Embryonic facial prominence (tissue), 1 donor: ENCODE data around the gene KCNQ1OT1.

Source experiments
- DNase-seq: peaks from one replicate; pipeline ENCODE4 v3.0.0-alpha.2; 2016; ENCODE audit errors: extremely low spot score

KCNQ1OT1 gene

DNA sequence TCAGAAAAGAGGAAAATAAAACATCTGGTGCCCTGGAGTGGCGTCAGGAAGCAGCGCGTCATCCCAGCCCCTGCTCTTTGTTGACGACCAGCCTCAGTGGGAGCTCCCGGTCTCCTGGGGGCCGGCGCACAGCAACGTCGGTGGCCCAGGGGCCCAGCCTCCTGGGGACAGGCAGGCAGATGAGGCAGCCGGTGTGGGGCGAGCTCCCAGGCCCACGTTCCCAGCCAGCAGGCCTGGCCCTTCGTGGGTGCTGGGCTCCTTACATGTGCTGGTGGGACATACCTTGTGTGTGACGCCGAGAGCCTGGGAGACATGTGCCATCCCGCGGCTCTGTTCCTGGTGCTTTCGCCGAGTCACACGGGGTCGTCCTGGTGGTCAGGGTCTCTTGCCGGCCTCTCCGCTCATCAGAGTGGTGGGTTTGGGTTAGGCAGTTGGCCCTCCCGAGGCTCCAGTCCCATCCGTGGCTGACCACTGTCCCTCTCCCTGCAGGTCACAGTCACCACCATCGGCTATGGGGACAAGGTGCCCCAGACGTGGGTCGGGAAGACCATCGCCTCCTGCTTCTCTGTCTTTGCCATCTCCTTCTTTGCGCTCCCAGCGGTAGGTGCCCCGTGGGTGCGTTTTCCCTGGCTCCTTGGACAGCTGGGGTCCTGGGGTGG lies 116.7 kb downstream of the KCNQ1OT1 start:
- no peak for DNase-seq

DNA sequence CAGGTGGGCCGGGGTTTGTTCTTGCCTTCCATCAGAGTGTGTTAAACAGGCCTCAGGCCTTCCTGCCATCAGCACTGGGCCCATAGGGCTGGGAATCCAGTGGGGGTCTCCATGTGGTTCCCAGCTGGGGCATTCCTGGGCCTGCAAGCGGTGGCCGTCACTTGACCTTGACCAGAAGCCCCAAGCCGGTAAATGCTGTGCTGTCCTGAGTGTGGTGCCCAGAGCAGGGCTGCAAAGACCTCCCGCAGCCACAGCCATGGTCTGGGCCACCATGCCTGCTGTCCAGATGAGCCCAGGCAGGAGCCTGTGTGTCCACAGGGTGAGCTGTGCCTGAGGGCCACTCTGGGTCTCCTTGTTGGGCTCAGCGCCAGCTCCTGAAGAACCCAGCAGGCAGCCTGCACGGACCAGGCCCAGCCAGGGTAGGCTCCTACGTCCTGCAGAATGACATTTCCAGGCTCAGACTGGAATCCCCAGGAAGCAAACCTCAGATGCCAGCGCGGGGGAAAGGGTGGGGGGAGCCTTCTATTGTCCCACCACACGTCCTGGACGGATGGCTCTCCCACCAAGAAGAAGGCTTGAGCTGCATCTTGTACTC lies 117.3 kb downstream of the KCNQ1OT1 start:
- DNase-seq = no peak

DNA sequence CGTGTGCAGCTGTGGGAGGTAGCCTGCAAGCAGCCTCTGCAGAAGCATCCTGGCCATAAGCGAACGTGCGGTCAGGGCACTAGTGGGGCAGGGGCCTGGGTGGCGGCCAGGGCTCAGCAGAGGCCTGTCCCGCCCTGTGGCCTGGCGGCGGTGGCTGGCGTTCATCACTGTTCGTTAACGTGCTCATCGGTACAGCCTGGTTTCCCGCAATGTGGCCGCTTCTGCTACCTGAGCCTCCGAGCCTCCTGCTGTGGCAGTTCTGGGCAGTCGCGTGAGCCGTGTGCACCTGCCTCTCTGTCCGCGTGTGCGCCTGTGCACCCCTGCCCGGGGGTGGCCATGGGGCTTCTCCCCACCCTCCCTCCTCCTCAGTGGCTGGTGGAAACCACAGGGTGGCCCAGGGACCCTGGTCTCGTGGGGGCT lies 117.9 kb downstream of the KCNQ1OT1 start:
- DNase-seq = no peak

DNA sequence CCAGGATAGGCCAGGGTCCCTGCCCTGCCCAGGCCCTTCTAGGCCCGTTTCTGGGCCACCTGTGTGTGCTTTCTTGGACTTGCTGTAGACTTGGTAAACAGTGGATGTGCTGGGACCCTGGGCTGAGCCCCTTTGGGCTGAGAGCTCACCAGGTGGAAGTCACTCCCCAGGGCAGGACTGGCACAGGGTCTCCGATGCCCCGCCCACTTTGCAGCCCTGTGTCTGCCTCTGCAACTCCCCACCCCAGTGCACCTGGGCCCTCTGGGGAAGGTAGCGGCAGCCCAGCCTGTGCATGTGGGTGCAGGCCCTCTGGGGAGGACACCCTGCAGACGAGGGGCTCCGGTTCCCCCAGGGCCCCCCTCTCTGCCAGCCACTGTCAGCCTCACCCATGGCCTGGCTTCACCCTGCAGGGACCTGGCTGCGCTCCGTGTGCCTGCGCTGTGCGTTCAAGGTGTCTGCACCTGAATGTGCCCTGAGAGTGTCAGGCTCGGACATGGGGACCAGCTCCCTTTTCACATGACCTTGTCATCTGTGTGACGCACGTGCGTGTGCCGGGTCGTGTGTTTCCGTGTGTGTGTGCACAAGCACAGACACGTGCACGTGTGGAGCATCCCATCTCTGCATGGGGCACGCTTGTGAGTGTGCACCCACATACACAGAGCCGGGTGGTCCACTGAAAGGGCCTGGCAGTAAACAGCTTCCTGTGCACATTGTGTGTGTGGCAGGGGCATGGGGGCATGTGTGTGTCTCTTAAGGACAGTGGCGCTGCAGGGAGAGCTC lies 118.5 kb downstream of the KCNQ1OT1 start:
- DNase-seq = no peak

DNA sequence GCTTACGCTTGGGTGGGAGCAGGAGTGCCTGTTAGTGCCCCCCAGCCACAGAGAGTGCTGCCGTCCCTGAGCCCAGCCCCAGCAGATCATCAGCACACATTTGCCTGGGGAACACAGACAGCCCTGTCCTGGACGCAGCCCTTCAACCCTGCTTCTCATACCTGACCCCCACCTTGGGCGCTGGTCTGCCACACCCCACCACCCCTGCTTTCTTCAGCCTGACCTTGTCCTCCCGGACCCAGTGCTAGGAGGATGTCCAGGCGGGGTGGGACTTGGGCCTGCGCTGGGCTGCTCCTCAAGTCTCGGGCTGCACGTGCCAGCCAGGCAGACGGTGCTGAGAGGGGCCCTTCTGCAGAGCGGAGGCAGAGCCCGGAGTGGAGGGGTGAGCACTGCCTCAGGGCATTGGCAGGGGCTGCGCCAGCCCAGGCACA lies 119.2 kb downstream of the KCNQ1OT1 start:
- DNase-seq = no peak

DNA sequence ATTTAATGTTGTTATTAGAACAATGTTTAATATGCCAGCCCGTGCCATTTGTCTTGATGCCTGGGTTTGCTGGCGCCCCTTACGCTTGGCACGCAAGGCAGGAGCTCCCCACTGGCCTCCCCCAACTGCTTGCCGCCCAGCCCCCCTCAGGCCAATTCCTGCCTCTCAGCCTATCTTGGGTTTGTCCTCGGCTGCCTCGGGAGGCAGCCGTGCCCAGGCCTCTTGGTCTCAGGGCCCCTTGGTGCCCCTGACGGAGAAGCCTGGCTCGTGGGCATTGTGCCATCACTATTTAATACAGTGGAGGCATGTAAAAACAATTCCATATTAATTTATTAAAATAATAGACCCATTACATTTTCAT lies 119.8 kb downstream of the KCNQ1OT1 start:
- no peak for DNase-seq

DNA sequence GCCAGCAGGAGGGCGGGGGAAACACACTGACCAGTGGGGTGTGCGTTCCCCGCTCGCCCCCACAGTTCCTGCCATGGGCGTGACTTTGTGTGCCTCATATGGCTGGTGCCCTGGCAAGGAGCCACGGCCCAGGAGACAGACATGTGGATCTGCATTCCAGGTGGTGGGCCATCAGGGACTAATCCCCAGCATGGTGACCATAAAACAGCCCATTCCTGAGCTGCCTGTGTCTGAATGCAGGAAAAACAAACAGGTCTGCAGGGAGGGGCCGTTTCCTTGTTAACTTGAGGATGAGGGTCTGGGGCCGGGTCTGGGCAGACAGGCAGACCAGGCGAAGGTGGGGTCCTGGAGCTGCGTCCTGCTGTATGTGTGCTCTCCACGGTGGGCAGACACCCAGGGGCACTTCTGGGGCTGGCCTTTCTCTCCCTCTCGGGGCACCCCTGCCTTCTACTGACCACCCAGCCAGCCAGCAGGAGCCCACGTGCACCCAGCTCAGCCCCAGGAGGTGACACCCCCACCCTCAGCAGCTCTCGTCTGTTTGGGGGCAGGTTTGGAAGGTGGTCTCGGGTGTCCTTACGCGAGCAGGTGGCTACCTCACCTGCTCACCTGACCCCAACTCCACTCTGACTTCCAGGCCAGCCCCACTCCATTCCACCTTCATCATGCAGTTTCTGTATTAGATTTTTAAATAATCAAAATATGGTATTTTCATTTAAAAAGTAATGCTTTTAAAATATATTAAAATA lies 120.3 kb downstream of the KCNQ1OT1 start:
- no peak for DNase-seq

DNA sequence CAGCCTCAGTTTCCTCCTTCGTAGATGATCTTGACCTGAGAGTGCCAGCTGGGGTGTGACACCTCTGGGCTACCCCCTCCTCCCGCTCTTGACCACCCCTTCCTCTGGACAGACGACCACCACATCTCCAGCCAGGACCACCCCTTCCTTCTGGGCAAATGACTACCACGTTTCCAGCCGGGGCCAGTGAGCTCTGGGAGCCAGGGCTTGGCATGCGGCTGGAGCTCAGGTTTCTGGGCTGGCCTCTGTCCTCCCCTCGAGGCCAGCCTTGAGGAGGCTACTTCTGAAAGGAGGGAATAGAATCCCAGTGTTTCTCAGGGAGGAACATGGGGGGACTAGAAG lies 120.9 kb downstream of the KCNQ1OT1 start:
- DNase-seq = no peak

DNA sequence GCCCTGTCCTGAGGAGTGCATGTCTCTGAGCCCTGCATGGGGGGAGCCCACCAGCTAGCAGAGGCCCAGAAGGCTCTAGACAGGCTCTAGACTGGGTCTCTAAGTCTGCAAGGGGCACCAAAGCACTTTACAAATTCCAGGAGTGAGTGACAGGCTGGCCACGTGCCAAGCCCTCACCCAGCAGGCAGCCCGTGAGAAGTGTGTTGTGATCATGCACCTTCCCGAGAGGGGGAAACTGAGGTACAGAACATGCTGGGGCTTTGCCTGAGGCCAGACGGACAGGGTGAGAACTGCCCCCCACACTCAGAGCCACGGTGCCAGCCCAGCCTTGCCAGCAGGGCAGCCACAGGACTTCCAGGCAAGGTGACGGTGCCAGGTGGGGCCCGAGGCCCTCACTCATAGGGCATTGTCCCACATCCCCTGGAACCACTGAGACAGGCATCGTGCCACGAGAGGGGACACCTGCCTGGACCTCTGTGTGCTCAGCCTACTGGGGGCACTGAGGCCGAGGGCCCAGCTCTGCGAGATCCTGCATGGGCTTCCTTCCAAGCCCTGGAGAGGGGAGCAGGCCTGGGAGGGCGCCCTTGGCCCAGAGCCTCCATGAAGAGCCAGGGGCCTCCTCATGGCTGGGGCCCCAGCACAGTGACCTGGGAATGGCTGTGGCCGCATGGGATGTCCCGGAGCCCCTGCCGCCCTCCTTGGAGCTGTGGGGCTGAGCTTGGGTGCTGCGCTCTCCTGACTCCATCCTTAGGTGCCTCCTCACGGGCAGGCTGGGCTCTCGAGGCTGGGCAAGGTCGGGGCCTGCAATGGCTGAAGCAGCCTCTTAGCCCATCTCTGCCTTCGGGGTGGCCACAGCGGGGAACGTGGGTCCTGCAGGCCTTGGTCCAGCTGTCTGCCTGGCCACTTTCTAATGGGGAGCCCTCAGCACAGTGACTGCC lies 121.5 kb downstream of the KCNQ1OT1 start:
- no peak for DNase-seq

DNA sequence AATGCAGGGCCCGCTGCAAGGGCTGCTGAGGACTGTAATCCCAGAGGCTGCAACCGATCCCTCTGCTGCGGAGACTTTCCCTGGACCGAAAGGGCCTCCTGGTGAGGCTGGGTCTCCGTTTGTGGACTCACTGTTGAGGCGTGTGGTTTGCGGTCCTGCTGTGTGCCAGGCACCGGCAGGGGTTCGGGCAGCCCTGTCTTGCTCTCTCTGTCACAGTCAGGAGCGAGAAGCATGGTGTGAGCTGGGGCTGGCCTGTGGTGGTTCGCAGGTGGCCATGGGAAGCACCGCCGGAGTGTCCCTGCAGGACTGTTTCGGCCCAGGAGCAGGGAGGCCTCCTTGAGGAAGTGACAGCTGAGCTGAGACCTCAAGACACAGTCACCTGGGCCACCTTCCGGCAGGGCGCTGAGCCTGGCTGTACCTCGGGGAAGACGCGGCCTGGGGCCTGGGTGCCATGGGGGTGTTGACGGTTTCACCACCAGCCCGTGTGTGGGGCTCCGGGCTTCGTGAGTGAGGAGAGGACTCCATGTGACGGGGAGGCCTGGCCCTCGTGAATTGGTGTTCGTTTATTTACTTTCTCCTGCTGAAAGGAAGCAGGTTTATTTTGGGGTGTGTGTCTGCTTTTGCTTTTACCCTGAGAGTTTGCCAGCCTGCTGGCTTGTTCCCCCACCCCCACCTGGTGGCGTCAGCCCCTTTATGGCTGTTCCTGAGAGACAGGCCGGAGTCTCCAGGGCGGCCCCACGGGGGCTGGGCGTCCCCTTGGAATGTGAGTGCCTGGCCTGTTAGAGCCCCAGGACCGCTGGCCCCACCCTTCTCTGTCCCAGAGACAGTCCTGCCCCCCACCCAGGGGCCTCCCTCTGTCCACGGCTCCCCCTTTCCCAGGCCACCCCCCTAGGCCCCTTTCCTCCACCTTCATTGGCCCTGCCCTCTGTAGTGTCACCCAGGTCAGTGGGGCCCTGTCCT lies 122.5 kb downstream of the KCNQ1OT1 start:
- DNase-seq = no peak

DNA sequence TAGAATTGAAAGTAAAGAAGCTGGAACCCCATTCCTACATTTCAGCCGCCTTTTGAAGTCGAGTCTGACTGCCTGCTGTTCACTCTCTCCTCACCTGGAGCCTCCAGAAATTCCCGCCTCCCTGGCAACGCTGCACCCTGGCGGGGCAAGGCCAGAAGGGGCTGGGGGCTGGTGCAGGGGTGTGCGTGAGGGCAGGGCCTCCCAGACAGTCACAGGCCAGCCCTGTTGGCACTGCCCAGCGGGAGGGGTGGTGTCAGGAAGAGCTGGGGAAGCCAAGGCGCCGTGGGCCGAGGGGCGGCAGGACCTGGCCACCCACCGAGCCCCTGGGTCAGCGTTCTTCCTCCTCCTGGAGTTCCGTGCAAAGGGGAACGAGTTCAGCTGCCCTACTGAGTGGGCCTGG lies 123.2 kb downstream of the KCNQ1OT1 start:
- no peak for DNase-seq

DNA sequence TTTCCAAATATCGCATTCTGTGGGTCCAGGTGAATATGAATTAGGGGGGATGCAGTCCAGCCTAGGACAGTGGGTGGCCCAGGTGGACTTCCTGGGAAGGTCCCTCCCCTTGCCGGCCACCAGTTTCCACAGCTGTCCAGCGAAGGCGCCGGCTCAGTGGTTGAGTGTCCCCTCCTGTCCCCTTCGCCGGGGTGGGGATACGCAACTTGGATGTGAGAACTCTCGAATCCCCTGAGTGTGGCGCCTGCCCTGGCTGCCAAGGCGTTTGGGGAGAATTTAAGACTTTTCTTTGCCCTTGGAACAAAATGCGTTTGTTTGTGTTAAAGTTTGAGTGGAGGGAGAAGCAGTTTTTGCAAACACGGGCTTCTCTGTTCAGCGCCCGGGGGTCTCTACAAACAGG lies 123.7 kb downstream of the KCNQ1OT1 start:
- DNase-seq = no peak

DNA sequence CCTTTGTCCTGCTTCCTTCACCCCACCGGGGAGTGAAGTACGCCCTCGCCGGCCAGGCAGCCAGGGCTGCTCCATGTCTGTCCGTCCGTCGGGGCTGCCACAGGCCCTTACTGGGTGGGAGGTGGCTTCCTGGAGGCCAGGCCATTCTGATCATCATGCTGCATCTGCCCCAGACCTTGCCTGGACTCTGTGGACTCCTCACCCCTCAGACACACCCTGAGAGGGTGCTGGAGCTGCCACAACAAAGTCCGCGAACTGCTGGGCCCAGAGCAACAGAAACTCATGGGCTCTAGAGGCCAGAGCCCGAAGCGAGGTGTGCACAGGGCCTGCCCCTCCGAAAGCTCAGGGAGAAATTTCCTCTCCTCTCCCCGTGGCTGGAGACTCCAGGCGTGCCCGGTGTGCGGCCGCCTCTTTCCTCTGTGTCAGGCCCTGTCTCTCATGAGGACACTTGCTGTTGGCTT lies 124.2 kb downstream of the KCNQ1OT1 start:
- no peak for DNase-seq

DNA sequence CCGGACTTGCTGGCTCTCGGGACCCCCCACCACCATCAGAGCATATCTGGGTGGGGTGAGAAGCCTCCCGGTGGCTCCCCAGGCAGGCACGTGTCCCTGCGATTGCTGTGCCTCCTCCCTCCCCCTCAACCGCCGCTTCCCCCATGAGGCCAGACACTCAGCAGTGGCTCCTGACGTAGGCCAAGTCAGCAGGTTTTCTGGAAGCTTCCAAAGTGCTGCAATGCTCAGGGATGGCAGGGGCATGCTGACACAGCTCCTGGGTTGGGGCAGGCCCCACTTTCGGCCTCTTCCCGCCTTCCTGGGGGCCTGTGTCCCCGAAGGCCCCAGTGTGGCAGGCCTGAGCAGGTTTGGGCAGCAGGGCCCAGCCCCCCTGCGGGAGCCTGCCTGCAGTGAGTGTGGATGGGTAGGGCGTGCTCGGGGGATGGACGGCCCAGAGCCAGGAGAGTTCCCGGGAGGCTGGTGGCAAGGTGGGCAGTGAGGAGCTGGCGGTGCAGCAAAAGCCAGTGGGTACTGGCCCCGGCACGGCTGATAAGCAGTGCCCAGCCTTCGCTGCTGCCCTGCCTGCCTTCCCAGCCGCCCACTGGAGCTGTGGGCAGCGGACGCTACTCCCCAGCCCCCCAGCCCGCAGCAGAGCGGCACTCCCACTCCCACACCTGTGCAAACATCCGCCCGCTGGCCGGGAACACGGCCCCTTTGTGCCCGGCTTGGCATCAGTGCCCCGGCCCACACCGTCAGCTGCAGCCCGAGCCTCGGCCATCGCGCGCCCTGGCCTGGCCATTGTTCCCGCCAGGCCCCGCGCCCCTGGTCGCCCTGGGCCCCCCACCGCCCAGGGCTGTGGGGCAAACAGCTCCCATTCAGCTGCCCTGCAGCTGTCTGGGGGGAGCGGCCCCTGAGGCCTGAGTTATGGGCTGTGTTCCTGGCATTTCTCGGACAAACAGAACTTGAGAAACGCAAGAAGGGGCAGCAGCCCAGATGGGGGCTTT lies 125.0 kb downstream of the KCNQ1OT1 start:
- no peak for DNase-seq

DNA sequence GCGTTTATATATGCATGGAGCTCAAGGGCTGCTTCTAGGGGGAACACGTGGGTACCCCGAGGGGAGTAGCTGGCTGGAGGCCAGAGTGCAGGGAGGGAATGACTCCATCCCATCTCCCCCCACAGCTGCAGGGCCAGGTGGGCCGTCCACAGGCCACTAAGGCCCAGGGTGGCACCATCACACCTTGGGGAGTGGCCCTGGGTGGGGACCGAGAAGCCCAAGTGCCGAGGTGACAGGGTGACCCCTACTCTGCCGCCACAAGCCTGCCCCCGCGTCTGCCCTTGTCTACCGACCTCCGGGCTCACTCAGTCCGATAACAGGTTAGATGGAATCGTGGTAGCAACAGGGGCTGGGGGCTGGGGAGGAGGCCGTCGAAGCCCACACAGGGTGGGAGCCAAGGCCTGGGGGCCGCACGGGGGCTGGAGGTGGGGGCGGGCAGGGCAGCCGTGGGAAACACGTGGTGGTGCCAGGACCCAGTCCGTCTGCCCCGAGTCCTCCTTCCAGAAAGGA lies 125.7 kb downstream of the KCNQ1OT1 start:
- DNase-seq = no peak

DNA sequence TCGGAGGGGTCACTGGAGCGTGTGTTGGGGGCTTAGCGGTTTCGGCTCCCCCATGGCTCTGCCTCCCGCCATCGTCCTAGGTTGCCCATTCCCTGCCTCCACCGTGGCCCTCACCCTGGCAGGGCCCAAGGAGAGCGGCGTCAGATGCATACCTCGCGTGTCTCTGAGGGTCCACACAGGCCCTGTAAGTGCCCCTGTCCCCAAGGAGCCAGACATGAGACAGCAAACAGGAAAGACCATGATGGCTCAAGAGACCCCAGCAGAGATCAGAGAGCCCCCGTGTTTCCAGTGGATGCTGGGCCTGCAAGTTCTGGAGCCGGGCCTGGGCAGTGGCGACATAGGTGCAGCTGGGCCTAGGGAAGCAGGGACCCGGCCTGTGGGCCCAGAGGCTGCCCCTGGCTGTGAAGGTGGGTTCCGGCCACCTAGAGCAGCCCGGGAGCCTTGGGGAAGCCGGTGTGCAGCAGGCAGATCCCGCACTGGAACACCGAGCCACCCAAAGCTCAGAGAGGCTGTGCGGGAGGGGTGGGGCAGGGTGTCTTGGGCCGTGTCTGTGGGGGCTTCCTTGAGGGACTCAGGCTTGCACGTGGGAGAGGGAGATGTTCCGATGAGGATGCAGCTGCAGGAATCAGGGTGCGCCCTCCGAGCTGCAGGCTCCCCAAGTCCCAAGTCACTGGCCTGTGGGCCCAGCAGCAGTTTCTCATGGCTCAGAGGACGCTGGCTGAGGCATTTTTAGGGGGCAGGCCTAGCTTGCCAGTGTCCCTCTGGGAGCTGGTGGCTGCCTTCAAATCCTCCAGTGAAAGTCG lies 126.4 kb downstream of the KCNQ1OT1 start:
- DNase-seq = no peak

DNA sequence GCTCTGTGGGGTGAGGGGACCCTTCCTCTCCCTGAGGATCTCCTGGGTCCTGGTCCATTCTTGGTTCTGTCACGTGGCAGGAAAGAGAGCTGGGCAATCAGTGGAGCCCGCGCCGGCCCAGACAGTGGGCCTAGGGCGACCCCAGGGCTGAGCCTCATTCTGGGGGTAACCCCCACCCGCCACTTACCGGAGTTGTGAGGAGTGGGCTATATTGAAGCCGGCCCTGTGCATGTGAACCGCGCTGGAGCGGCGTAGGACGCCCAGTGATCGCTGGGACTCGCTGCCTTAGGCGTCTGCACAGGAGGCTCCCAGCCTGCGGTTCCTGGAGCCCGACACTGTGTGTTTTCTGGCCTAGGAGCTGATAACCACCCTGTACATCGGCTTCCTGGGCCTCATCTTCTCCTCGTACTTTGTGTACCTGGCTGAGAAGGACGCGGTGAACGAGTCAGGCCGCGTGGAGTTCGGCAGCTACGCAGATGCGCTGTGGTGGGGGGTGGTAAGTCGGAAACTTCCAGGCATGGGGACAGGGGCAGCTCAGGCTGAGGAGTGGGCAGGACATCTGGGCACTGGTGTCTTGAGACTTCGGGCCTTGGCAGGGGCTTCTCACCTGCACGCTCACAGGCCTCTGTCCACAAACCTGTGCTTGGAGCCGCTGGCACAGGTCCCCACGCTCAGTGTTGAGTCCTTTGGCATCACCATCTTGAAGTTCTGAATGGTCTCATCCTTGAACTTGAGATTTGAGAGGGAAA lies 127.1 kb downstream of the KCNQ1OT1 start:
- no peak for DNase-seq
